ENCODE measurements around the gene RAX.

Gene RAX

DNA sequence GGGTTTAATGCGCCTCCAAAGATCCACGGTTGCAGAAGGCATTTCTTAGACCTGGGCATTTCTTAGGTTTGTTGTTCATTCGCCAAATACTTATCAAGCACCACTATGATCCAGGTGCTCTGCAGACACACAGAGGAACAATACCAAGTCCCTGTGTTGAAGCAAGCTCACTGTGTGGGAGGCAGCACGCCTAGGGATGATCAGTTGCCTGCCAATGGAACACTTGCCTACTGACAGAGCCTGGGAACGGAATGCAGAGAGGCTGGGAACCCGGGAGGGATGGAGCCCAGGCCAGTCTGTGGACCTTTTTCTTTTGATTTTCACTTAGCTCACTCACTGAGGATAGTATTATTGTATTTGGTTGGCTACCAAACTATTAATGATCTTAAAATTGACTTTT lies 55.2 kb downstream of the RAX start:
- TF ChIP-seq, protein P1, sequence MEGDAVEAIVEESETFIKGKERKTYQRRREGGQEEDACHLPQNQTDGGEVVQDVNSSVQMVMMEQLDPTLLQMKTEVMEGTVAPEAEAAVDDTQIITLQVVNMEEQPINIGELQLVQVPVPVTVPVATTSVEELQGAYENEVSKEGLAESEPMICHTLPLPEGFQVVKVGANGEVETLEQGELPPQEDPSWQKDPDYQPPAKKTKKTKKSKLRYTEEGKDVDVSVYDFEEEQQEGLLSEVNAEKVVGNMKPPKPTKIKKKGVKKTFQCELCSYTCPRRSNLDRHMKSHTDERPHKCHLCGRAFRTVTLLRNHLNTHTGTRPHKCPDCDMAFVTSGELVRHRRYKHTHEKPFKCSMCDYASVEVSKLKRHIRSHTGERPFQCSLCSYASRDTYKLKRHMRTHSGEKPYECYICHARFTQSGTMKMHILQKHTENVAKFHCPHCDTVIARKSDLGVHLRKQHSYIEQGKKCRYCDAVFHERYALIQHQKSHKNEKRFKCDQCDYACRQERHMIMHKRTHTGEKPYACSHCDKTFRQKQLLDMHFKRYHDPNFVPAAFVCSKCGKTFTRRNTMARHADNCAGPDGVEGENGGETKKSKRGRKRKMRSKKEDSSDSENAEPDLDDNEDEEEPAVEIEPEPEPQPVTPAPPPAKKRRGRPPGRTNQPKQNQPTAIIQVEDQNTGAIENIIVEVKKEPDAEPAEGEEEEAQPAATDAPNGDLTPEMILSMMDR (IDR thresholded peaks at IDR 0.05), result no peak

More for the DNA sequence above, 55.2 kb downstream of the RAX start:
- H3K27ac ChIP-seq, result no peak overlapping the region
- H3K4me3 ChIP-seq (ENCODE audit: low read depth, low read length), result no peak overlapping the region
- no peaks in the 10 kb centered on the region for H3K79me2 ChIP-seq
- no peak overlapping the region for H2AFZ ChIP-seq
- peaks cover 3% of the 10 kb centered on the region for H3K27me3 ChIP-seq (ENCODE audit: control insufficient read depth, insufficient read depth, low read length)
- no peak overlapping the region for H3K4me2 ChIP-seq (ENCODE audit: low read length)
- no peak overlapping the region for H3K9ac ChIP-seq
- no peaks in the 10 kb centered on the region for H3K36me3 ChIP-seq (ENCODE audit: control insufficient read depth, insufficient read depth, low read length)
- no peaks in the 10 kb centered on the region for H3K9me3 ChIP-seq (ENCODE audit: control insufficient read depth, low read length)
- H3K4me1 ChIP-seq, result no peaks in the 10 kb centered on the region
